ENCODE data around the gene ABHD16B.
A peak's percentile ranks its signal among the peaks of the same experiment; 100 is the strongest.

The ABHD16B gene

DNA sequence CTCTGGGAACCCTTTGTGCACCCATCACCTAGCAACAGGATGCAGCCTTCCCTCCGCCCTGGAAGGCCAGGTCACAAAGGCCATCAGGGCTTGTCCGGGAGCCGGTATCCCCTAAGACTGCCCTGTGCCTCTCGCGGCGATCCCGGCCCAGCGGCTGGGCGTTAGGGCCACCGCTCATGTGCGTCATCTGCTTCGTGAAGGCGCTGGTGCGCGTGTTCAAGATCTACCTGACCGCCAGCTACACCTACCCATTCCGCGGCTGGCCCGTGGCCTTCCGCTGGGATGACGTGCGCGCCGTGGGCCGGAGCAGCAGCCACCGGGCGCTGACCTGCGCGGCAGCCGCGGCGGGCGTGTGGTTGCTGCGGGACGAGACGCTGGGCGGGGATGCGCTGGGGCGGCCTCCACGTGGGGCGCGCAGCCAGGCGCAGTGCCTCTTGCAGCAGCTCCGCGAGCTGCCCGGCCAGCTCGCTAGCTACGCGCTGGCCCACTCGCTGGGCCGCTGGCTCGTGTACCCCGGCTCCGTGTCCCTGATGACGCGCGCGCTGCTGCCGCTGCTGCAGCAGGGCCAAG, at the start of gene ABHD16B:
ABHD16B (plus strand) TSS at position 134 of the 570 bp plus-strand sequence; CDS start at position 177, 43 bp downstream.
- DNase-seq, result no peak

DNA sequence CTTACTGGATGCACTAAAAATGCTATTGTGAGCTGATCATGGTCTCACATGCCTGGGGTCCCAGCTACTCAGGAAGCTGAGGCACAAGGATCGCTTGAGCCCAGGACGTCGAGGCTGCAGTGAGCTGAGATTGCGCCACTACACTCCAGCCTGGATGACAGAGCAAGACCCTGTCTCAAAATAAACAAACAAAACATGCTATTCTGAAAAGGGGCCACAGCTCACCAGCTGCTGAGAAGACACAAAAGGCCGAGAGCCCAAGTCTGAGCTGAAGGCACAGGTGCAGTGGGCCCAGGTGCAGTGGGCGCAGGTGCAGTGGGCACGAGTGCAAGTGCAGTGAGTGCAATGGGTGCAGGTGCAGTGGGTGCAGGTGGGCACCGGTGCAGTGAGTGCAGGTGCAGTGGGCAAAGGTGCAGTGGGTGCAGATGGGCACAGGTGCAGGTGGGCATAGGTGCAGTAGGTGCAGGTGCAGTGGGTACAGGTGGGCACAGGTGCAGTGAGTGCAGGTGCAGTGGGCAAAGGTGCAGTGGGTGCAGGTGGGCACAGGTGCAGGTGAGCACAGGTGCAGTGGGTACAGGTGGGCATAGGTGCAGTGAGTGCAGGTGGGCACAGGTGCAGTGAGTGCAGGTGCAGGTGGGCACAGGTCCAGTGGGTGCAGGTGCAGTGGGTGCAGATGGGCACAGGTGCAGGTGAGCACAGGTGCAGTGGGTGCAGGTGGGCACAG, 46.2 kb upstream of the ABHD16B start:
- DNase-seq, result peak in 1 of 3 donors; percentile 33

DNA sequence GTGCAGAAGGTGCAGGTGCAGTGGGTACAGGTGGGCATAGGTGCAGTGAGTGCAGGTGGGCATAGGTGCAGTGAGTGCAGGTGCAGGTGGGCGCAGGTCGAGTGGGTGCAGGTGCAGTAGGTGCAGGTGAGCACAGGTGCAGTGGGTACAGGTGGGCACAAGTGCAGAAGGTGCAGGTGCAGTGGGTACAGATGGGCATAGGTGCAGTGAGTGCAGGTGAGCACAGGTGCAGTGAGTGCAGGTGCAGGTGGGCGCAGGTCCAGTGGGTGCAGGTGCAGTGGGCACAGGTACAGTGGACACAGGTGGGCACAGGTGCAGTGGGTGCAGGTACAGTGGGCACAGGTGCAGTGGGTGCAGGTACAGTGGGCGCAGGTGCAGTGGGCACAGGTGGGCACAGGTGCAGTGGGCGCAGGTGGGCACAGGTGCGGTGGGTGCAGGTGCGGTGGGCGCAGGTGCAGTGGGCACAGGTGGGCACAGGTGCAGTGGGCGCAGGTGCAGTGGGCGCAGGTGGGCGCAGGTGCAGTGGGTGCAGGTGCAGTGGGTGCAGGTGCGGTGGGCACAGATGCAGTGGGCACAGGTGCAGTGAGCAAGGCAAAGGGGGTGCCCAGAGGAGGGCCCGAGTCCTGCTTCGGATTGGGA, 45.6 kb upstream of the ABHD16B start:
- peak in 1 of 3 donors; percentile 38 for DNase-seq

DNA sequence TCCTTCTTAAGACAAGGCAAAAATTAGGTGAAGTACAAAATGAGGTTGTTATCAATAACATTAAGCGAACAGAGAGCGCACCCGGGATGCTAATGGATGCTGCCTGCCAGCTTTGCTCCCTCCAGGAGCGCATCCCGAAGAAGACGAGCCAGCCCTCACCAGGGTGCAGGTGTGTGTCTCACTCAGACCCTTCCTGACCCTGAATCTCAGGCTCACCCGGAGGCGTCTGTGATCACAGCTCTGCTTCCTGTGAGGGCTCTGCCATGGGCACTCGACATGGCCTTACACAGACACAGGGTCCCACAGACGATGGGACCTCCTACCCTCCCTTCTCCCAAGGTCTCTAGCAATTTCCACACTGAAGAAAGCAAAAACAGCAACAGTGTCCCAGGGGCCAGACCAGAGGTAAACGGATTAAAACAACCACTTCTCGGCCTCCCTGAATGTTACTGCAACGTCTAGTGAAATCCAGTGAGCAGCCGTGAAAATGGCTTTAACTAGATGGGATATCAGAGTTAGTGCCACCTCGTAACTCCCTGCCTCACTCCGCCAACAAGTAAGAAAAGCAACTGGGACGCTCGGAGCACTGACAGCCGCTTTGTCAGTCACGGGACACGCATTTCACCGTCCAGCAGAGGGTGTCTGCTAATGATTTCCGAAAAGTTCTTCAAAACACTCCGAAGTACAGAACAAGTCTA, 41.9 kb upstream of the ABHD16B start:
- peak in 2 of 3 donors; percentile 21 to 34 for DNase-seq

DNA sequence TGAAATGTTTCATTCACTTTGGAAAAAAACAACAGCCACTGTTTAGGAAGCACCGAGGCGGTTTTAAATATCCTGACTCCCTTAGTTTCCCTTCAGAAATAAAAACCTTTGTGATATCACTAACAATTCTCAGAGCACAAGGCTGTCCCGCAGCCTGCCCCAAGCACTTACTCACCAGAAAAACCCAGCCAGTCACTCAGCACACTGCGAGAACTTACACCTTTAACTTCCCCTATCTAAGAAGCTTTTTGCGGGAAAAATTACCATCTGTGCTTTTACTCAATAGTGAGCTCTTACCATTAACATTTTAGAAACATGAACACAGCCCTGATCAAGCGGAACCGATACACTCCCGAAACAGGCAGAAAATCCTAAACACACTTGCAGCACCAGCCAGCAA, 39.5 kb upstream of the ABHD16B start:
- peak; percentile 80 to 86 (median 82) for DNase-seq

DNA sequence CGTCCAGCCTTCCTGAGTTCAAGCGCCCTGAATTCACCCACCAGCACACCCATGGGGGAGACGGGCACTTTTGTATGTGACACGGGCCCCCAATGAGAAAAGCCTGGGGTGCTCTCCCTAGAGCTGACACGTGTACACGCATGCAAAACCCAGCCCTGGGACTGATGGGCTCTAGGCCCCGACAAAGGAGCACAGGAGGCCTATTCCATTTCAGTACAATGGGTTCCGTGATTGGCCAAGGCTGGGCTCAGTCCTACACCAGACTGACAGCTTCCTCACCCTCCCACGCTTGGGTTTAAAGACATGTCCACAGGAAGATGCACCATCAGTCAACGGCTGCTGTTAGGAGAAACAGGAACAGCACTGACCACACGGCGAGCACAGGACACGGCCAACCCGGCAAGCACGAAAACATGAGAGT, 39.0 kb upstream of the ABHD16B start:
- peak; percentile 85 to 91 (median 89) for DNase-seq

DNA sequence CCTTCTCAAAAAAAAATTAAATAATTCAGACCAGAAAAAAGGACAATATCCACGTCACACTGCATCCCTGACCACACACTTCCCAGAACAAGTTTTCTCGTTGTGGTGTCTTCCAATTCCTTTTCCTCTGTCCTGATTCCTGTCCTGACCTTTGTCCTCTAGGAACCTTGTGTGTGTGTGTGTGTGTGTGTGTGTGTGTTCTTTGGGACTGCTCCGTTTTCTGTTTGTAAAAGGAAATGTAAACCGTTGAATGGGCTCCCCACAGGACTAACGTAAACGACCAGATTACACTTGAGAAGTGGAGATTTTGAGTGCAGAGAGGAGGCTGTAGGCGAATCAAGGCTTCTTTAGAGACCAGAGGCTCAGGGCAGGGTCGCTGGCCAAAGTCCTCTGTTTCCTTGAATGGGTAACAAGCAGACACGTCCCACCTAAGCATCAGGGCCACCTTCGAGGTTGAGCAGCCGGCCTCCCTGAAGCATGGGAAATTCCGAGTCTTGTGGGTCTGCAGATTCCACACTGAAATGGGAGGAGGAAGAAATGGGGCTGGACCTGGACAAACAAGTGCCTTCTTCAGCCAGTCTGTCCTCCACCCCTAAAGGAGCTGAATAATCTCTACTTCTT, 37.5 kb upstream of the ABHD16B start:
- DNase-seq, result no peak

DNA sequence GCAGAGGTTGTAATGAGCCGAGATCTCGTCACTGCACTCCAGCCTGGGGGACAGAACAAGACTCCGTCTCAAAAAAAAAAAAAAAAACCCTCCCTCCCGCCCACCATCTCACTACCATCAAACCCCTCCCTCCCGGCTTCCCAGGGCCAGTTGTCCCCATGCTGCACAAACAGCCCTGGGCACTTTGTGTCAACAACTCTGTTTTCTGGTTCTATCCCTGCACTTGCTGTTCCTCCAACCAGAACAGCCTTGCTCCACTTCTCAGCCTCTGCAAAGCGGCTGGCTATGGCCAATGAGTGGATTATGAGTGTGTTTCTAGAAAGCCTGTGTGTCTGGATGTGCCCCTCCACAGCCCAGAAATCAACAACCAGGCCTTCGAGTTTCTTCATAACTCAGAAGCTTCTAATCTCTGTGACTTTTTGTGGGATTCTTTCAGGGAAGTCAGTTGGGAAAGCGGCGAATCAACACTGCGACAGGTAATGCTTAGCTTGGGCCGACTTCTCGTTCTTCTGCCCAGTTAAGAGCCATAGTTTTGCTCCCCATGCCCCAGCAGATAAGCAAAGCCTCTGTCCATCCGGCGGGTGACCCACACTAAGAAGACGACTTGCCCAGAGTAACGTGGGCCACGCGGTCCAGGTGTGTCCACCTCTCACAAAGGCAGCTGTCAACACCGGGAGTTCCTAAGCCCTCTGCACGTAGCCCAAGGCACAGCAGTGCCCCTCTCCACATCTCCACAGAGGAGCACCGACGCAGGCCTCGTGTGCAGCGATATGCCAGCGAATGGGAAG, 35.8 kb upstream of the ABHD16B start:
- no peak for DNase-seq

DNA sequence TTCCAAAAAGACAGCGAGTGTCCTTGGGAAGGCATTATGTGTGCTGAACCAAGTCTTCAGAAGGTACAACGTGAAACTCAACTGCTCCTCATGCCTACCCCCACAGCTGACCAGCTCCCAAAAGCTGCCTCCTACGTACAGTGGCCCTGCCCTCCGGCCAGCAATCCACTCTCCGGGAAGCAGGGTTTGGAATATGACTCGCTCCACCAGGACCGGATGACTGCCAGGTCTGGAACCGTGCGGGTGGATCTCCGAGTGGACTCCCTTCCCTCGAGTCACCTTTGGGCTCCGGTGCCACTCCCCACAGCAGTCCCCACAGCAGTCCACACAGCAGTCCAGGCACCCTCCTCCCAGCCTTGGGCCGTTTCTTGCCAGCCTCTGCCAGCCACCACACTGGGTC, 34.5 kb upstream of the ABHD16B start:
- no peak for DNase-seq

DNA sequence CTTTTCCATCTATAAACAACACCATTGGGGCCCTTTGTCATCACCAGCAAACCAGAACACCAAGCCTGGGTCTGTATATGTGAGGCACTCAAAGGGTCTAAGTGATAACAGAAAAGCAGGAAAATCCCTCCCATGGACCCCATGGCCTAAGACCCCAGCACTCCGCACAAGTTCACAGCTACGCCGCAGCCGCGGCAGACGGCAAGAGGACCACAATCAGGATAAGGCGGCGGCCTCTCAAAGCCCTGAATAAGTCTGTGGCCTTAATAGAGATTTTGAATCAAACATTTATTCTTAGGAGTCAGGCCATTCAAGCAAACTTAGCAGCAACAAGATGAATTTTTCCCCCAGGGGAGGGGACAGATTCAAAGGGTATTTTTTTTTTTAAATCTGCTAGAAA, 33.2 kb upstream of the ABHD16B start:
- no peak for DNase-seq

DNA sequence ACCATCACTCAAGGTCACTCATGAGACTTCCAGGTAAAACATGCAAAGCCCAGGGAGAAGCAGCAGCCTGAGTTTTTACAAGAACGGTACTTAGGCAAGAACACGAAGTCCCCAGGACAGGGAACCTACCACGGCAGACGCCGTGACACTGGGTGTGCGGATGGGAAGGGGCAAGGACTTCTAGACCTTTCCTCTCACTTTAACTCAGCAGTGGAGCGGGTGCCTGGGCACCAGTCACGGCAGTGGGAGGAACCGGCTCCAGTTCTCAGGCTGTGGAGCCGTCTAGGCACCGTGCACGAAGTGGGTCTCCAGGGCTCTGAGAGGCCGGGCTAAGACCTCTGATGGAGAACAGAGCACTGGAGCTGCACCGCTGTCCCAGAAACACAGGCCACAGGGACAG, 32.8 kb upstream of the ABHD16B start:
- no peak for DNase-seq

DNA sequence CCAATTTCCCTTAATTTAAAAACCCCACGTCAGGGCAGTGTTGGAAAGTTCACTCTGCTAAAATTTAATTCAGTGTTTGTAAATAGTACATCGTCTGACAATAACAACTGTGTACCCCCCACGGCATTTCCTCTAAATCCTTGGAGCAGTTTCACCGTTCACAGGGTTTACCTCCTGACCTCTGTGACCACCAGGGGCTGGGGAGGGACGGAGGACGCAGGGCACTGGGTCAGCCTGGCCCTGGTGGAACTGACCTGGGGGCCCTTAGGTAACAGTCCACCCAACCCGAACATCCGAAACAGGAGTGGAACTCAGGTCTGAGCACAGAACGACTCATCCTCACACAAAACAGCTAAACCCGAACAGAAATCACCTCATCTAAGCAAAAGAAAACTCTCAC, 32.3 kb upstream of the ABHD16B start:
- DNase-seq, result no peak

DNA sequence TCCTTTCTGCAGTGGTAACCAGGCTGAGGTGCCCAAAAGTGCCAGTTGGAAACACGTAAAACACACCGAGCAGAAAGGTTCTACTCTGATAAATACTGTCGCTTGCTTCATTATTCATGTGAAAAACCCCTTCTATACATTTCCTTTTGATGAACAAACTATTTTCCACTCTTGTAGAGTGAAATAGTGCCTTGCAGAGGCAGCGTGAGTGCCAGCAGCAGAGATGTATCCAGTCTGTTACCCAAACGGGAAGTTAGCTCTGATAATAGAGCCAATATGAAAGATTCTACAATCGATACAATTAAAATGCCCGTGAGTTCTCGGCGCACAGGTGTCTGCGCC, 31.7 kb upstream of the ABHD16B start:
- peak; percentile 31 to 44 (median 38) for DNase-seq

DNA sequence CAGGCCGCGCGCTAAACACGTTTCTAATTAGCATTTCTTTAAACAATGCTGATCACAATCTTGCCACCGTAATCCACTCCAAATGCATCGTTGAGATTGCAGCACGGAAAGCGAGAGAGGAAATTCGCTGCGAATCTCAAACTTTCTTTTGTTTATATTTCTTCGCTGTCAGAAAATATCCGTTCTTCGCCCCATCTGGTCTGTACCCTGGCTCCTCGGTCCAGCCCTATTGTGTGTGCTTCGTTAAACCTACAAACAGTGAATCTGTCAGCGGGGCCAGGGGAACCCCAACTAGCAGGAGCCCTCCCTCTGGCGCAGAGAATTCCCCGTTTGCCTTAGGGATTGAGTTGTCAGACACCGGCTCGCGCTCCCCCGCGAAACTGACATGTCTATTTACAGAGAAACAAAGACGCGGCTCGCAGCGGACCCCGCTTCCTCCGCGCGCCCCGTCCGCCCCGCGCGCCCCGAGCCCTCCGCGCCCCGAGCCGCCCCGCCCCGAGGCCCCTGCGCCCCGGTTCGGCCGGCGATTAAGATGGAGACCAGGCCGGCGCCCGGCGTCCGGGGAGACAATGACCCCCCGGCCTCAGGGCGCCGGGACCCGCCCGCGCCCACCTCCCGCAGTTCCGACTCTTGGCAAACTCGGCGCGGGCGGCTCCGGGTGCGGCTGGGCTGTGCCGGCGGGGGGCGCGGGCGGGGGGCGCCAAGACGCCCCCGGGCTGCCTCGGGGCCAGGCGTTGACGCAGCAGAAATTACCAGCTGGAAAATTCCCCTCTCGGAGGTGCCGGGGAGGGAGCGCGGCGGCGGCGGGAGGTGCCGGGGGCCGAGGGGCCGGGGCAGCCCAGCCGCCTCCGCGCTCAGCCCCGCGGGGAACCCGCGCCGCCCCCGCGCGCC, 31.1 kb upstream of the ABHD16B start:
- DNase-seq, result peak; percentile 81 to 86 (median 82)

DNA sequence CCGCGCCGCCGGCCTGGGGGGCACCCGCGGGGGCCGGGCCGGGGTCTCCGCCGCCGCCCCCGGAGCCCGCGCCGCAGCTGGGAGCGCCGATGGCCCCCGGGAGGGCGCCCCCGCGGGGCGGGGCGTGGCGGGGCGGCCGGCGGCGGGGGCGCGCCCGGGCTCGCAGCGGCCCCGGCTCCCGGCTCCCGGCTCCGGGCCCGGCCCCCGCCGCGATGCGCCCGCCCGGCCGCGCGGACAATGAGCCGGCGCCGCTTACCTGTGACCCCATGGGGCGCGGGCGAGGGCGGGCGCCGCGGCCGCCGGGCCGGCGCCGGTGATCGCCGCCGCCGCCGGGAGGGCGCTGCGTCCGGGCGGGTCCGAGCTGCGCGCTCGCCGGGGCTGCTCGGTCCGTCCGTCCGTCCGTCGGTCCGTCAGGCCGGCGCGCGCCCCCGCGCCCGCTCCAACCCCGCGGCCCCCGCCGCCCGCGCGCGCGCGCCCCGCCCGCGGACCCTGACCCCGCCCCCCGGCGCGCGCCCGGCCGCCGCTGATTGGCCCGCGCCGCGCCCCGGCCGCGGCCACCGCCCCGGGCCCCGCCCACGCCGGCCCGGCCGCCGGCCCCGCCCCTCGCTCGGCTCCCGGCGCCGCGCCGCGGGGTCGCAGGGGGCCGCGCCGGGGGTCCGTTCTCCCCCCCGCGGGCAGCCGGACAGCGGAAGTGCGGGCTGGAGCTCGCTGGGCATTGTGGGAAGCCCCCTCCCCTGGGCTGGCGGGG, 30.3 kb upstream of the ABHD16B start, which contains the start of gene ZBTB46:
ZBTB46 (minus strand) TSS at position 424 of the 748 bp plus-strand sequence. CDS start 40,507 bp downstream, outside the sequence.
- DNase-seq, result peak; percentile 75 to 97 (median 89)

DNA sequence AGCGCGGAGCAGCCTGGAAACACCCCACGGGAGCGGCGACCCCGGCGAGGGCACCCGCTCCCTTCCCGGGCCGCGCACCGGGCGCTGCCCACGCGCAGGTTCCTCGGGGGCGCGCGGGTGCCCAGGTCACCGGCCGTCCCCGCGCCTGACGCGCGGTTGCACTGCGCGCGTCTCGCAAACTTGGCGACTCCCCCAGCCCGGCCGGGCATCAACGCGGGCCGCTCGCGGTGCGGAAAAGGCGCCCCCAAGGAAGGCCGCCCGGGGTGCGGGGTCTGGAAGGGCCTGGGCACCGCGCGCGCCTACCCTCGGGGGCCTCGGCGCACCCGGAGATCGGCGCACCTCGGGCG, 29.7 kb upstream of the ABHD16B start:
- peak in 2 of 3 donors; percentile 31 to 62 for DNase-seq

DNA sequence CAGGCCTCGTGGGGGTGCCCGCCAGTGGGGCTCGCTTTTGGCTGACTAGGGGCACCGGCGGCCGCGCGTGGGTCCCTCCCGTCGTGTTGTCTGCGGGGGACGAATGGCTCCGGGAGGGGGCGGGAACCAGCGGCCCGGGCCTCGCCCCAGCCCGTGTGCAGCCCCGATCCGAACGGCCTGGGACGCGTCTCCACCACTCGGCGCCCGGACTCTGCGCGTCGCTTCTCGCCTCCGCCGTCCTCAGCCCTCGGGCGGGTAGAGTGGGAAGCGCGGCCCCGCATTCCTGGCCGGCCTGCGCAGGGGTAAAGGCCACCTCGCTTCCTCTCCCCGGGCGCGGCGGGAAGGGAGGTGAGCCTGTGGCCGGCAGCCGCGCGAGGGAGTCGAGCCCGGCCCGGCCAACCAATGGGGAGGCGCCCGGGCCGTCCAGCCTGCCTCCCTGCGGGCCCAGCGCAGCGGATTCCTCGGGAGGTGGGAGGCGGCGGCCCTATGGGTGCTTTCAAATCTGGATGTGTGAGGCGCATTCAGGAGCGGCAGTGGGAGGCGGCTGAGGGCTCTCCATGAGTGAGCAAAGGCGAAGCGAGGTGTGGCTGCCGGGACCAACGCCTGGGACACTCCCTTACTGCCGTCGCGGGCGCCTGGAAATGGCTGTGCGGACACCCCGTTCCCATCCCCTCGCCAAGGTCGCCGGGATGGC, 29.2 kb upstream of the ABHD16B start:
- DNase-seq, result peak; percentile 44 to 78 (median 48)

DNA sequence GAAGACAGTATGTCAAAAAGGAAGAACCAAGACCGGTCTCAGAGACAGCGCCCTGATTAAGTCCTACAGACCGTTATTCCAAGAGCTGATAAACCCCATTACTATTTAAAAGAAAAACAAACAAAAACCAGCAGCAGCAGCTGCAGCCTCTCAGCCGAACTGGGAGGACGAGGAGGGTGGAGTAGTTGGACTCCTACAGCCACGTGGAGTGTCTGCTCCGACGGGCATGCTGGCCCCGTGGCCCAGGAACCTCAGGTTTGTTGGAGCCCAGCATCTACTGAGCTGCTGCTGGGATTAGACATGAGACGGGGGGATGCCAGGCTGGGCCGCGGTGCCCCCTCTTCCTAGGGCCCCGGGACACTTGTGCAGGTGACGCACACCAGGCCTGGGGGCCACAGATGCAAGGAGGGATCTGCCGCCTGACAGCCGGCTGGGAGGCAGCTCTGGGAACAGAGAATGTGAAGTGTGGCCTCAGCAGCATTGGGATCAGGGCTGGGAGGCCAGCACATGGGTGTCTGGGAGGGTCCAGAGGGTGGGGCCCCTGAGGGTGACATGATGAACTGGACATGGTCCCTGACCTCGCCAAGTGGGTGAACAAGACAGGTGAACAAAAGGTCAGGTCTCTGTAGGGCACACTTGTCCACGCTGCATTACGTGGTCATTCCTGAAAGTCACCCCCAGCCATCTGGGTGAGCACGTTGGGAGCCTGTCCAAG, 27.4 kb upstream of the ABHD16B start:
- no peak for DNase-seq

DNA sequence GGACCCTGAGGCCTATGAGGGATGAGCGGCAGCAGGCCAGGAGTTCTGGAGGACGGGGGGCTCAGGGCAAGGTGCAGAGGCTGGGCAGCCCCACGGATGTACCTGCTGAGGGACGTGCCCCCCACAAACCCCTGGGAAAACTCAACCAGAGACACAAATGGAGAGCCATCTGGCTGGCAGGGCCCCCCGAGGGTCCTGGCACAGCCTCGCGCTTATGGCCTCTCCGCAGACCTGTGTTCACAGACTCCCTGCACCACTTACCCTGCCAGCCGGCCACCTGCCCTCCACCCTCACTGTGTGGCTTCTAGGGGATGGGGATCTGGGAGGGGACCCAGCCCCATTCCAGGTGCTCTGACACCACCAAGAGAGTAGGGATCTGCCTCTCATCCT, 26.8 kb upstream of the ABHD16B start:
- no peak for DNase-seq
